GM12801 (cell line): Measurements from ENCODE around the gene HNRNPAB.

Experiments used
- TF ChIP-seq, protein P1 (sequence below): IDR thresholded peaks from one replicate; pipeline ENCODE4 v1.5.1; 2011; ENCODE audit warnings: control low read depth; ENCODE audit not compliant: insufficient read length; ENCODE audit errors: extremely low read depth

Gene HNRNPAB

DNA sequence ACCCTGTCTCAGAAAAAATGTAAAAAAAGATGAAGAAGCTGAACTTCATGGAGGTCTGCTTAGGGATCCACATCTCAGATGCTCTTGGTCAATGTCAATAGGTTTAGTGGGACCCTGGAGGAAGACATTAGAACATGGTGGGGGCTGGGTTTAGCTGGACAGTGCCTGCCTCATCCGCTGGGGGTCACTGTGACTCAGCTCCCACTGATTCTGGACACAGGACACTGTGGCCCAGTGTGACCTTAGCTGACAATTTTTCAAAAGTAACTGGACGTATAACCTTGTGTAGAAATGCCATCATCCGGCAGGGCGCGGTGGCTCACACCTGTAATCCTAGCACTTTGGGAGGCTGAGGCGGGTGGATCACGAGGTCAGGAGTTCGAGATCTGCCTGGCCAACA lies 7.3 kb upstream of the HNRNPAB start:
- TF ChIP-seq, protein P1, sequence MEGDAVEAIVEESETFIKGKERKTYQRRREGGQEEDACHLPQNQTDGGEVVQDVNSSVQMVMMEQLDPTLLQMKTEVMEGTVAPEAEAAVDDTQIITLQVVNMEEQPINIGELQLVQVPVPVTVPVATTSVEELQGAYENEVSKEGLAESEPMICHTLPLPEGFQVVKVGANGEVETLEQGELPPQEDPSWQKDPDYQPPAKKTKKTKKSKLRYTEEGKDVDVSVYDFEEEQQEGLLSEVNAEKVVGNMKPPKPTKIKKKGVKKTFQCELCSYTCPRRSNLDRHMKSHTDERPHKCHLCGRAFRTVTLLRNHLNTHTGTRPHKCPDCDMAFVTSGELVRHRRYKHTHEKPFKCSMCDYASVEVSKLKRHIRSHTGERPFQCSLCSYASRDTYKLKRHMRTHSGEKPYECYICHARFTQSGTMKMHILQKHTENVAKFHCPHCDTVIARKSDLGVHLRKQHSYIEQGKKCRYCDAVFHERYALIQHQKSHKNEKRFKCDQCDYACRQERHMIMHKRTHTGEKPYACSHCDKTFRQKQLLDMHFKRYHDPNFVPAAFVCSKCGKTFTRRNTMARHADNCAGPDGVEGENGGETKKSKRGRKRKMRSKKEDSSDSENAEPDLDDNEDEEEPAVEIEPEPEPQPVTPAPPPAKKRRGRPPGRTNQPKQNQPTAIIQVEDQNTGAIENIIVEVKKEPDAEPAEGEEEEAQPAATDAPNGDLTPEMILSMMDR, result no peak

DNA sequence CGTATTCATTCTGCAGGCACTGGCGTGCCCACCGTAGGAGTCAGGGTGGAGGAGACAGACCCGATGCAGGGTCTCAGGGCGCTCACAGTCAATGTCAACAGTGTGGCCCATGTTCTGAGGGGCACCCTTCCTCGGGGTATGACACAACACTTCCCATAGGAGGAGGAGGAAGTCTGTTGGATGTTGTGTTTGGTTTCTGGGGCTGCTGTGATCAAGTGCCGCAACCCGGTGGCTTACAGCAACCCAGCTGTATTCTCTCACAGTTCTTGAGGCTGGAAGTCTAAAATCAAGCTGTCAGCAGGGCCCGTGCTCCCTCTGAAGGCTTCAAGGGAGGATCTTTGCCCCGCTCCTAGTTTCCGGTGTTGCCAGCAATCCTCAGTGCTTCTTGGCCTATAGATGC lies 5.6 kb upstream of the HNRNPAB start:
- TF ChIP-seq, protein P1, result no peak

GRCh38 chr5:178199581-178200434 lies 4.5 kb upstream of the HNRNPAB start:
- TF ChIP-seq, protein P1, result no peak

DNA sequence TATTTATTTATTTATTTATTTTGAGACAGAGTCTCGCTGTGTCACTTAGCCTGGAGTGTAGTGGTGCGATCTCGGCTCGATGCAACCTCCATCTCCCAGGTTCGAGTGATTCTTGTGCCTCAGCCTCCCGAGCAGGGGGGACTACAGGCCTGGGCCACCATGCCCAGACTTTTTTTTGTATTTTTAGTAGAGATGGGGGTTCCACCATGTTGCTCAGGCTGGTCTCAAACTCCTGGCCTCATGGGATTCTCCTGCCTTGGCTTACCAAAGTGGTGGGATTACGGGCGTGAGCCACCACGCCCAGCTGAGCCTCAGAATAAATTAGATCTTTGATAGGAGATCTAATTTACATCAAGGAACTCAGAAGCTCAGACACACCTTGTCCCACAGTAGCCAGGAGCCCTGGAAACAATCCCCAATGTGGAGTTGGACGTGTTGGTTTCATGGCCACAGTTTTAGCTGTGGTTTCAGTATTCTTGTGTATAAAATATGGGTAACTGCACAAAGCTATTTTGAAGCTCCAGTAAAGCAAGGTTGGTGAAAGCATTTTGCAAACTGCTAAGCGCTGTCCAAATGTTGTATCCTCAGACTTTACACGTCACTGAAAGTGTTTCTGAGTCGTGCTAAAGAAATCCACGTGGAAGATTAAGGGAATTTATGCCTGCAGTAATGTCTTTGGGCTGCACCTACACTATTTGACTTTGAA lies 3.0 kb upstream of the HNRNPAB start:
- TF ChIP-seq, protein P1, result no peak

DNA sequence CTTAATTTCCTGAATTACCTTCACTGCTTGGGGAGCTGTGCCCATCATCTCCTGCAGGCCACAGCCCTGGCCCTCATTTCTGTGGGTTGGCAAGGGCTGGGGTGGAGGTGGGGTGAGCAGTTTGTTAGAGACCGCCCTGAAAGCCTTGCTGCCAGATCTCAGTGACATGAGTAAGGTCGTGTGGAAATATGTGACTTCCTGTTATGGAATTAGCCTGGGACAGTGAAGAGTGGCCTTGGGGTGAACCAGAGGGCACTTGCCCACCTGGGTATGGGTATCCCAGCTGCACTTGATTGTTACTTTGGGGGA lies 2.5 kb upstream of the HNRNPAB start:
- TF ChIP-seq, protein P1, result no peak

- TF ChIP-seq, protein P1, result no peak
Measured at GRCh38 chr5:178202541-178202940, 1.8 kb upstream of the HNRNPAB start.

DNA sequence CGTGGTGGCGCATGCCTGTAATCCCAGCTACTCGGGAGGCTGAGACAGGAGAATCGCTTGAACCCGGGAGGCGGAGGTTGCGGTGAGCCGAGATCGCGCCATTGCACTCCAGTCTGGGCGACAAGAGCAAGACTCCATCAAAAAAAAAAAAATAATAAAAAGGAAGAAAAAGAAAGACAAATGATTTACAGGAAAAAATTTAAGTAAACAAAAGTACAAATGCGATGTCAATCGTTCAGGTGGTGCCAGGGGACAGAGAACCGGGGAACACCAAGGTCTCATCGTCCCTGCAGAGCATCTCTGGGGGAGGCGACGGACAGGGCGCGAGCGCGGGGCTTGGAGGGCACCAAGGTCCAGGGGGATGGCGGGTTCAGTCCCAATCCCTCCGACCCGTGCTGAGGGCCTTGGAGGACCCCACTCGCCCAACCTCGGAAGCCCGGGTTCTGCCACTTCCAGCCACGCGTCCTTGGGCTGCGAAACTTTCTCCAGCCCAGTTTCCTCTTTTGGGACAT lies 607 bp upstream of the HNRNPAB start:
- TF ChIP-seq, protein P1, result no peak
